ENCODE measurements around the gene TOE1.

The TOE1 gene

DNA sequence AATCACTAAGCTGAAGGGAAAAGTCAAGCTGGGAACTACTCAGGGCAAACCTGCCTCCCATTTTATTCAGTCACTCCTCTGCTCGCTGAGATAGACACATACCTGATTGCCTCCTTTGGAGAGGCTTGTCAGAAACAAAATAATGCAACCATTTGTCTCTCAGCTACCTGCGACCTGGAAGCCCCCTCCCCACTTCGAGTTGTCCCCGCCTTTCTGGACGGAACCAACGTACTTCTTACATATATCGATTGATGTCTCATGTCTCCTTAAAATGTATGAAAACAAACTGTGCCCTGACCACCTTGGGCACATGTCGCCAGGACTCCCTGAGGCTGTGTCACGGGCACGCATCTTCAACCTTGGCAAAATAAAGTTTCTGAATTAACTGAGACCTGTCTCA, 34.7 kb upstream of the TOE1 start:
- Histone ChIP-seq H3K4me3 (ENCODE audit: low read length) (peak overlapping the region; percentile 18), H3K27me3 (ENCODE audit: control insufficient read depth, insufficient read depth, low read length) (no peaks in the 10 kb centered on the region), H3K9me3 (ENCODE audit: control insufficient read depth, low read depth, low read length) (no peaks in the 10 kb centered on the region), H3K4me1 (ENCODE audit: control insufficient read depth, low read depth, low read length) (peaks cover 36% of the 10 kb centered on the region), H3K9ac (ENCODE audit: low read length) (no peak overlapping the region), H3K27ac (ENCODE audit: low read length) (no peak overlapping the region), H3K36me3 (ENCODE audit: control insufficient read depth, low read depth, low read length) (no peaks in the 10 kb centered on the region)

- Histone ChIP-seq H3K4me3 (ENCODE audit: low read length) (peak overlapping the region; percentile 18), H3K36me3 (ENCODE audit: control insufficient read depth, low read depth, low read length) (no peaks in the 10 kb centered on the region), H3K9ac (ENCODE audit: low read length) (no peak overlapping the region), H3K4me1 (ENCODE audit: control insufficient read depth, low read depth, low read length) (peaks cover 36% of the 10 kb centered on the region), H3K27me3 (ENCODE audit: control insufficient read depth, insufficient read depth, low read length) (no peaks in the 10 kb centered on the region), H3K9me3 (ENCODE audit: control insufficient read depth, low read depth, low read length) (no peaks in the 10 kb centered on the region), H3K27ac (ENCODE audit: low read length) (no peak overlapping the region)
Observed at GRCh38 chr1:45306319-45306718, 33.7 kb upstream of the TOE1 start.

DNA sequence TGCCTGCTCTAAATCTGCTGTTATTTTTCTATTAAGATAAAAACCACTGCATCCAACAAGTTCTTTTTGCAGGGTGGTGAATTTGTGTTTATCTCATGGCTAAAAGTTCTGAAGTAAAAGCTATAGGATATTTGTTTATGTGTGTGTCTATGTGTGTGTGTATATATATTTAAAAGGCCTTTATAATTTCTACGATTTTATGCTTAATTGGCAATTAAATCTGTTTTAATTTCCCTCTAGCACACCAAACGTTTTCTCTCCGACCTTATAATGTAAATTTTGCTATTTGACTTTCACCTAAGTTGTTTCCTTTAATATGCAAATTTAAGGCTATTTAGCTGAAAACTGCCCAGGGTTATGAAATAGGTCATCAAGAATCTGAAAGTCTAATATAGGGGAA, 33.1 kb upstream of the TOE1 start:
- Histone ChIP-seq H3K9me3 (ENCODE audit: control insufficient read depth, low read depth, low read length) (no peaks in the 10 kb centered on the region), H3K27me3 (ENCODE audit: control insufficient read depth, insufficient read depth, low read length) (no peaks in the 10 kb centered on the region), H3K4me3 (ENCODE audit: low read length) (peak overlapping the region; percentile 18), H3K36me3 (ENCODE audit: control insufficient read depth, low read depth, low read length) (no peaks in the 10 kb centered on the region), H3K27ac (ENCODE audit: low read length) (no peak overlapping the region), H3K9ac (ENCODE audit: low read length) (no peak overlapping the region), H3K4me1 (ENCODE audit: control insufficient read depth, low read depth, low read length) (peaks cover 36% of the 10 kb centered on the region)

DNA sequence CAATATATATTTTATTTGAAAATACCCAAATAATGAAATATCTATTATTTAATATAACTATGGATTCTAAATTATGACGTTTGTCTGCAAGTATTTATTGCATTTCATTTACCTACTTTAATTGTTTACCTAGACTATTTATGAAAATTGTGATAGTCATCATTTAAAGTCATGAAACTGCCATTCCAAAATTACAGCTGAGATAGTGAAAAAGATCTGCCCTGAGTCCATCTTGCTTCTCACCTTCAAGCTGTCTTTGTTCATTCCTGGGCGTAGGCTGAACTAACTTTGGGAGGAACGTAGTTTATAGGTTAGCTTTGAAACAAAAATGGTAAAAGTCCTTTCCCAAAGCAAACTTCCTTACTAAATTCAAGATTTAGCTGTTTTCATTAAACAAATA, 25.7 kb upstream of the TOE1 start:
- H3K36me3 ChIP-seq (ENCODE audit: control insufficient read depth, low read depth, low read length) = no peaks in the 10 kb centered on the region
- H3K27me3 ChIP-seq (ENCODE audit: control insufficient read depth, insufficient read depth, low read length) = no peaks in the 10 kb centered on the region
- no peak overlapping the region for H3K4me3 ChIP-seq (ENCODE audit: low read length)
- H3K9ac ChIP-seq (ENCODE audit: low read length) = no peak overlapping the region
- H3K4me1 ChIP-seq (ENCODE audit: control insufficient read depth, low read depth, low read length) = no peaks in the 10 kb centered on the region
- H3K27ac ChIP-seq (ENCODE audit: low read length) = no peak overlapping the region
- no peaks in the 10 kb centered on the region for H3K9me3 ChIP-seq (ENCODE audit: control insufficient read depth, low read depth, low read length)

DNA sequence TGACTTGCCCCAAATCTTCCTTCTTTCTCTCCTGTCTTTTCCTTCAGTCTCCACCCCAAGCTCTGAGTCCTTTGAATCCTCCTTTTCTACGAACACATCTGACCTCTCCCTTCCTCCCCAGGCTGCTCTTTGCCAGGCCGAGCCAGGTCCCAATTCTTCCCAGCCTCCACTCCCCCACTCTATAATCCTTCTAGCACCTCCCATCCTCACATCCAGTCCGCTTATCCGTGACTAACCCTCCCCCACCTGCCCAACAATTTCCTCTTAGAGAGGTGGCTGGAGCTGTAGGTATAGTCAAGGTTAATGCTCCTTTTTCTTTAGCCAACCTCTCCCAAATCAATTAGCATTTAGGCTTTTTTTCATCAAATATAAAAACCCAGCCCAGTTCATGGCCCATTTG, 22.8 kb upstream of the TOE1 start:
- H3K4me3 ChIP-seq (ENCODE audit: low read length) = no peak overlapping the region
- no peak overlapping the region for H3K27ac ChIP-seq (ENCODE audit: low read length)
- H3K4me1 ChIP-seq (ENCODE audit: control insufficient read depth, low read depth, low read length) = peaks cover 13% of the 10 kb centered on the region
- no peaks in the 10 kb centered on the region for H3K36me3 ChIP-seq (ENCODE audit: control insufficient read depth, low read depth, low read length)
- no peak overlapping the region for H3K9ac ChIP-seq (ENCODE audit: low read length)
- H3K27me3 ChIP-seq (ENCODE audit: control insufficient read depth, insufficient read depth, low read length) = no peaks in the 10 kb centered on the region
- H3K9me3 ChIP-seq (ENCODE audit: control insufficient read depth, low read depth, low read length) = no peaks in the 10 kb centered on the region

GRCh38 chr1:45319761-45320160, 20.2 kb upstream of the TOE1 start:
- Histone ChIP-seq H3K4me1 (ENCODE audit: control insufficient read depth, low read depth, low read length) (peaks cover 18% of the 10 kb centered on the region), H3K36me3 (ENCODE audit: control insufficient read depth, low read depth, low read length) (no peaks in the 10 kb centered on the region), H3K9ac (ENCODE audit: low read length) (no peak overlapping the region), H3K9me3 (ENCODE audit: control insufficient read depth, low read depth, low read length) (no peaks in the 10 kb centered on the region), H3K4me3 (ENCODE audit: low read length) (no peak overlapping the region), H3K27ac (ENCODE audit: low read length) (no peak overlapping the region), H3K27me3 (ENCODE audit: control insufficient read depth, insufficient read depth, low read length) (no peaks in the 10 kb centered on the region)

- Histone ChIP-seq H3K9me3 (ENCODE audit: control insufficient read depth, low read depth, low read length) (no peaks in the 10 kb centered on the region), H3K4me3 (ENCODE audit: low read length) (peak overlapping the region; percentile 45), H3K9ac (ENCODE audit: low read length) (peak overlapping the region; percentile 82), H3K36me3 (ENCODE audit: control insufficient read depth, low read depth, low read length) (no peaks in the 10 kb centered on the region), H3K27ac (ENCODE audit: low read length) (peak overlapping the region; percentile 97), H3K4me1 (ENCODE audit: control insufficient read depth, low read depth, low read length) (peaks cover 28% of the 10 kb centered on the region), H3K27me3 (ENCODE audit: control insufficient read depth, insufficient read depth, low read length) (no peaks in the 10 kb centered on the region)
Observed at GRCh38 chr1:45321444-45321843, 18.5 kb upstream of the TOE1 start.

DNA sequence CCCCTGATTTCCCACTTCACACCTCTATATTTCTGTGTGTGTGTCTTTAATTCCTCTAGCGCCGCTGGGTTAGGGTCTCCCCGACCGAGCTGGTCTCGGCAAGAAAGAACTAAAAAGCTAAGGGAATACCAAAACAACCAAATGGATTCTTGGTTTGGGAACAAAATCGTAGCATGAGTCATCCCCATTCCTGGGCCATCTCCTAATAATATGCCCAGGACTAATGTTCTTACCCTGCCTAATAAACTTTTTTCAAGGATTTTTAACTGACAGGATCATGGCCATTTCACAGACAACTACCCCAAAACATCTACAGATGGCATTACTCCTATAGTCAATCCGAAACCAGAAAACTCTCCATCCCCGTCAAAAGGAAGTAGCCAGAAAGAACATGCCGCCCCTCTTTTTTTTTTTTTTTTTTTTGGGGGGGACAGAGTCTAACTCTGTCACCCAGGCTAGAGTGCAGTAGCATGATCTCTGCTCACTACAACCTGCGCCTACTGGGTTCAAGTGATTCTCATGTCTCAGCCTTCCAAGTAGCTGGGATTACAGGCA, 17.4 kb upstream of the TOE1 start:
- no peak overlapping the region for H3K9ac ChIP-seq (ENCODE audit: low read length)
- H3K4me1 ChIP-seq (ENCODE audit: control insufficient read depth, low read depth, low read length) = peaks cover 33% of the 10 kb centered on the region
- no peaks in the 10 kb centered on the region for H3K27me3 ChIP-seq (ENCODE audit: control insufficient read depth, insufficient read depth, low read length)
- no peak overlapping the region for H3K4me3 ChIP-seq (ENCODE audit: low read length)
- no peaks in the 10 kb centered on the region for H3K36me3 ChIP-seq (ENCODE audit: control insufficient read depth, low read depth, low read length)
- H3K27ac ChIP-seq (ENCODE audit: low read length) = no peak overlapping the region
- H3K9me3 ChIP-seq (ENCODE audit: control insufficient read depth, low read depth, low read length) = no peaks in the 10 kb centered on the region

DNA sequence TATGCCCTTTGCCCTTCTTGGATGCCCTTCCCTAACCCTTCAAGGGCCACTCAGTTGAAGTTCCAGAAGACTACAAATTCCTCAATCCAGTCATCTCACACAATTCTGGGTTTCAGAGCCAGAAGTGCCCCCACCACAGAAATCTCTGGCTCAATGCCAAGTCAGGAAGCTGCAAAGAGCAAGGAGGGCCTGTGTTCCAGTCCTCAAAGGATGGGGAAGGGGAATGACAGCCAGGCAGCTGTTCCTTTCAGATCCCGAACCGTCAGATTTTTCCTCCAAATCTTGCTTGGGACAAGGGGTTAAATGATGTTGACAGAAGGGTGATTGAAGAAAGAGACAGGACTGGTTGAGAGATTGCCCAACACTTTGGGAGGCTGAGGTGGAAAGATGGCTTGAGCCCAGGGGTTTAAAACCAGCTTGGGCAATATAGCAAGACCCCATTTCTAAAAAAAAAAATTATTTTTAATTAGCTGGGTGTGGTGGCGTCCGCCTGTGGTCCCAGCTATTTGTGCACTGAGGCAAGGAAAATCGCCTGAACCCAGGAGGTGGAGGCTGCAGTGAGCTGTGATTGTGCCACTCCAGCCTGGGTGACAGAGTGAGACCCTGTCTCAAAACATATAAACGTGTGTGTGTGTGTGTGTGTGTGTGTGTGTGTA, 14.0 kb upstream of the TOE1 start:
- Histone ChIP-seq H3K4me1 (ENCODE audit: control insufficient read depth, low read depth, low read length) (peaks cover 48% of the 10 kb centered on the region), H3K9ac (ENCODE audit: low read length) (peak overlapping the region; percentile 54), H3K9me3 (ENCODE audit: control insufficient read depth, low read depth, low read length) (no peaks in the 10 kb centered on the region), H3K27ac (ENCODE audit: low read length) (peak overlapping the region; percentile 53), H3K4me3 (ENCODE audit: low read length) (peak overlapping the region; percentile 47), H3K36me3 (ENCODE audit: control insufficient read depth, low read depth, low read length) (peaks cover 13% of the 10 kb centered on the region), H3K27me3 (ENCODE audit: control insufficient read depth, insufficient read depth, low read length) (no peaks in the 10 kb centered on the region)

GRCh38 chr1:45326627-45327623, 13.0 kb upstream of the TOE1 start, which contains the start of gene HPDL:
TSS of gene HPDL (plus strand) at chr1:45326895. CDS start at chr1:45327149, 254 bp downstream.
- Histone ChIP-seq H3K36me3 (ENCODE audit: control insufficient read depth, low read depth, low read length) (peaks cover 20% of the 10 kb centered on the region), H3K27ac (ENCODE audit: low read length) (peak within 1 kb of the TSS; percentile 53), H3K4me1 (ENCODE audit: control insufficient read depth, low read depth, low read length) (peaks cover 41% of the 10 kb centered on the region), H3K4me3 (ENCODE audit: low read length) (peak within 1 kb of the TSS; percentile 47), H3K9me3 (ENCODE audit: control insufficient read depth, low read depth, low read length) (no peaks in the 10 kb centered on the region), H3K27me3 (ENCODE audit: control insufficient read depth, insufficient read depth, low read length) (no peaks in the 10 kb centered on the region), H3K9ac (ENCODE audit: low read length) (peak within 1 kb of the TSS; percentile 54)

- no peak overlapping the region for H3K27ac ChIP-seq (ENCODE audit: low read length)
- peaks cover 28% of the 10 kb centered on the region for H3K36me3 ChIP-seq (ENCODE audit: control insufficient read depth, low read depth, low read length)
- H3K4me3 ChIP-seq (ENCODE audit: low read length) = peak overlapping the region; percentile 47
Observed at GRCh38 chr1:45327644-45328515, 12.1 kb upstream of the TOE1 start.

More at GRCh38 chr1:45327644-45328515, 12.1 kb upstream of the TOE1 start:
- H3K9ac ChIP-seq (ENCODE audit: low read length) = peak overlapping the region; percentile 53
- no peaks in the 10 kb centered on the region for H3K9me3 ChIP-seq (ENCODE audit: control insufficient read depth, low read depth, low read length)
- no peaks in the 10 kb centered on the region for H3K27me3 ChIP-seq (ENCODE audit: control insufficient read depth, insufficient read depth, low read length)
- H3K4me1 ChIP-seq (ENCODE audit: control insufficient read depth, low read depth, low read length) = peaks cover 33% of the 10 kb centered on the region
